Liver (tissue), 9 donors: Measurements from ENCODE around the gene BATF3. TPM values are rescaled to one million over a fixed set of nuclear protein-coding genes. Genes with fewer than 3 reads are reported as not detected.

Experiments used
- DNase-seq: peaks from one replicate; pipeline ENCODE4 v3.0.0-alpha.2; 2017; ENCODE audit warnings: low spot score
- H3K27ac ChIP-seq, 2 donors: one replicate each; pipeline ENCODE4 v1.7.0; 2013; ENCODE audit warnings: inconsistent platforms in 2 of 2, low read length in 2 of 2, control low read depth in 1 of 2, low read depth in 1 of 2, mild to moderate bottlenecking in 1 of 2
- H3K27me3 ChIP-seq, 4 donors: one replicate each; pipeline versions ENCODE4 v1.6.1 to v1.7.0; 2013; ENCODE audit warnings: low read length in 3 of 4, inconsistent platforms in 1 of 4, mild to moderate bottlenecking in 1 of 4, moderate library complexity in 1 of 4; ENCODE audit not compliant: control insufficient read depth in 4 of 4, insufficient read depth in 4 of 4
- H3K36me3 ChIP-seq, 4 donors: one replicate each; pipeline versions ENCODE4 v1.6.1 to v1.7.0; 2013; ENCODE audit warnings: low read length in 3 of 4, mild to moderate bottlenecking in 3 of 4, low read depth in 1 of 4, moderate library complexity in 1 of 4; ENCODE audit not compliant: control insufficient read depth in 4 of 4, insufficient read depth in 3 of 4
- H3K4me1 ChIP-seq, 4 donors: one replicate each; pipeline versions ENCODE4 v1.6.1 to v1.7.0; 2013; ENCODE audit warnings: low read length in 3 of 4, mild to moderate bottlenecking in 3 of 4, moderate library complexity in 1 of 4; ENCODE audit not compliant: control insufficient read depth in 4 of 4, insufficient read depth in 4 of 4
- H3K4me3 ChIP-seq, 3 donors: one replicate each; pipeline versions ENCODE4 v1.6.1 to v1.7.0; 2013; ENCODE audit warnings: low read length in 3 of 3, control low read depth in 1 of 3, low read depth in 1 of 3, mild to moderate bottlenecking in 1 of 3
- H3K9ac ChIP-seq, 2 donors: one replicate each; pipeline ENCODE4 v1.7.0; 2013; ENCODE audit warnings: low read length in 2 of 2, mild to moderate bottlenecking in 2 of 2, moderate library complexity in 2 of 2, control low read depth in 1 of 2, low read depth in 1 of 2
- H3K9me3 ChIP-seq, 4 donors: one replicate each; pipeline versions ENCODE4 v1.6.1 to v1.7.0; 2013; ENCODE audit warnings: low read length in 3 of 4; ENCODE audit not compliant: control insufficient read depth in 4 of 4
- EGR1 ChIP-seq, 2 donors: IDR thresholded peaks; 2 replicates each; pipeline ENCODE4 v1.6.1; 2016 to 2018; ENCODE audit warnings: antibody characterized with exemption in 2 of 2, low read depth in 2 of 2
- FOXA2 ChIP-seq: IDR thresholded peaks from 2 replicates; pipeline ENCODE4 v1.6.1; 2016; ENCODE audit warnings: antibody characterized with exemption
- GABPA ChIP-seq, 2 donors: IDR thresholded peaks in 1 of 2; conservative IDR thresholded peaks in 1 of 2; 2 replicates each; pipeline ENCODE4 v1.6.1; 2016; ENCODE audit warnings: antibody characterized with exemption in 2 of 2, mild to moderate bottlenecking in 1 of 2, moderate library complexity in 1 of 2
- HNF4A ChIP-seq, 2 donors: conservative IDR thresholded peaks; 2 replicates each; pipeline ENCODE4 v1.6.1; 2016; ENCODE audit warnings: antibody characterized with exemption in 2 of 2, mild to moderate bottlenecking in 2 of 2
- HNF4G ChIP-seq: IDR thresholded peaks from 2 replicates; pipeline ENCODE4 v1.6.1; 2016; ENCODE audit warnings: antibody characterized with exemption
- JUND ChIP-seq, 2 donors: IDR thresholded peaks; 2 replicates each; pipeline ENCODE4 v1.6.1; 2016; ENCODE audit warnings: antibody characterized with exemption in 2 of 2
- NR2F2 ChIP-seq: IDR thresholded peaks from 2 replicates; pipeline ENCODE4 v1.6.1; 2016; ENCODE audit warnings: antibody characterized with exemption
- RAD21 ChIP-seq, 2 donors: IDR thresholded peaks; 2 replicates each; pipeline ENCODE4 v1.6.1; 2016; ENCODE audit warnings: antibody characterized with exemption in 2 of 2, mild to moderate bottlenecking in 2 of 2
- SP1 ChIP-seq: IDR thresholded peaks from 2 replicates; pipeline ENCODE4 v1.6.1; 2018; ENCODE audit warnings: antibody characterized with exemption, mild to moderate bottlenecking
- TAF1 ChIP-seq: conservative IDR thresholded peaks from 2 replicates; pipeline ENCODE4 v1.6.1; 2016; ENCODE audit warnings: antibody characterized with exemption, mild to moderate bottlenecking
- YY1 ChIP-seq: IDR thresholded peaks from 2 replicates; pipeline ENCODE4 v1.6.1; 2016; ENCODE audit warnings: antibody characterized with exemption, mild to moderate bottlenecking
- WGBS: extraction: QIAGEN DNeasy Blood & Tissue Kit; methylation state at CpG from one replicate; pipeline ENCODE4 v1.1.7; 2013; 5-methylcytosine and 5-hydroxymethylcytosine counted together
- polyA plus RNA-seq, 2 donors: library from polyadenylated mRNA; stranded (reverse) in 1 of 2; unstranded in 1 of 2; fragments of 200-250 nt in 1 of 2; fragments of >200 nt in 1 of 2; fragmentation: Nextera tagmentation in 1 of 2; extraction: Ambion mirVana in 1 of 2; gene quantifications; one replicate each; pipeline versions ENCODE4 v1.2.1 to v1.2.3, GENCODE V29; 2013 to 2015
- total RNA-seq, 2 donors: library from RNA; depleted of rRNA; stranded (reverse); fragments of >200 nt; gene quantifications; one replicate each; pipeline ENCODE4 v1.2.3, GENCODE V29; 2014
- TF ChIP-seq, protein P1 (sequence below): IDR thresholded peaks from 2 replicates; pipeline ENCODE4 v1.6.1; 2016; ENCODE audit warnings: antibody characterized with exemption
- TF ChIP-seq, protein P2 (sequence below): fragments of 150-350 bp; IDR thresholded peaks from 2 replicates; pipeline ENCODE4 v1.5.1; 2017; ENCODE audit warnings: improper control_type of control experiment, low read depth, low read length; ENCODE audit not compliant: missing input control
- TF ChIP-seq, protein P3 (sequence below): IDR thresholded peaks from 2 replicates; pipeline ENCODE4 v1.6.1; 2016; ENCODE audit warnings: antibody characterized with exemption
- donor health status: healthy.
- donor health status: healthy.
- donor health status: healthy.
- donor health status: healthy.
- donor health status: healthy.

Gene BATF3
- total and polyA plus RNA-seq, 4 donors: 0.65 to 1.0 (median 0.91) TPM

DNA sequence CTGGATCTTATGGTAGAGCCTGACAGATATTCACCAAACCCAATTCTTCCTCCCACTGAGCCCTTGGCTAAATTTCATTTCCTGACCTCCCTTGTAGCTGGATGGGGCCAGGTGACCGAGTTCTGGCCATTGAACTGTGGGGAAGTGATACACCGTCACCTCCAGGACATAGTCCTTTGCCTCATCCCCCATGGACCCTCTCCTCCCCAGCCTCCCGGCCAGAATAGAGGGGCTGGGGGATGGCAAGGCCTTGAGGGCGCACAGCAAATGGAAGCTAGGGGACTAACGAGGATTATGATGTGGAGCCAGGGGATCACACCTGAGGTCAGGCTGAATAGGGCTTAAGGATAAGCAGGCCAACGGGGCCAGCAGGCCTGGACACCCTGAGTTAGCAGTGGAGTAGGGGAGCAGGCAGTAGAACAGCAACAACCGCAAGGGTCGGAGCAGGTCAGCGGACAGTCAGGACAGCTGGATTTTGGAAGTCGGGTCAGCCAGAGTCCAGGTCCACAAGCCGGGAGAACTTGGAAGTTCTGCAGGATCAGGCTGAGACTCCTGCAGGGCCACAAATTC lies 15.0 kb downstream of the BATF3 start:
- WGBS: 95% methylated on average over 11 of the region's 11 CpGs
- Histone ChIP-seq H3K36me3 (no peaks in the 10 kb centered on the region), H3K27me3 (no peaks in the 10 kb centered on the region), H3K9ac (no peak overlapping the region), H3K4me1 (peaks cover 0 to 3% (median 0%) of the 10 kb centered on the region in 4 donors), H3K4me3 (no peak overlapping the region), H3K27ac (no peak overlapping the region), H3K9me3 (no peaks in the 10 kb centered on the region)
- TF ChIP-seq RAD21 (IDR thresholded peaks at IDR 0.05): no peak
- TF ChIP-seq, protein P1, sequence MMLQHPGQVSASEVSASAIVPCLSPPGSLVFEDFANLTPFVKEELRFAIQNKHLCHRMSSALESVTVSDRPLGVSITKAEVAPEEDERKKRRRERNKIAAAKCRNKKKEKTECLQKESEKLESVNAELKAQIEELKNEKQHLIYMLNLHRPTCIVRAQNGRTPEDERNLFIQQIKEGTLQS: no peak
- TF ChIP-seq NR2F2: no peak
- TF ChIP-seq JUND (IDR thresholded peaks at IDR 0.05): no peak
- DNase-seq: no peak

DNA sequence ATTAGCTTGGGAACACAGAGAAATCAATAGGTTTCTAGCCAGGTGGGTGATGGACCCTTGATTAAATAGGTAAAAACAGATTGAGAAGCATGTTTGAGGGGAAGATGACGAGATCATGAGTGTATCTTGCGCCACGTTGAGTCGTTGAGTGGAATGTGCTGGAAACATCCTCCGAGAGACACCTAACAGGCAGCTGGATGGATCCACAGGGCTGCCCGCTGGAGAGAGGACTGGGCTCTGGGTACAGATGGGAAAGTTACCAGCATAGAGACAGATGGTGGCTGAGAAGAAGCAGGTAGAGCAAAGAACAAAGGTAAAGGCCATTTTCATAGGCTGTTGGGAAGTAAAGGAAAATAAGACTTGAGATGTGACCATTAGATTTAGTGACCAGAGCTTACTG lies 15.6 kb downstream of the BATF3 start:
- Histone ChIP-seq H3K27ac (no peak overlapping the region), H3K9ac (no peak overlapping the region), H3K4me3 (no peak overlapping the region), H3K27me3 (no peaks in the 10 kb centered on the region), H3K4me1 (peaks cover 0 to 3% (median 0%) of the 10 kb centered on the region in 4 donors), H3K36me3 (no peaks in the 10 kb centered on the region), H3K9me3 (no peaks in the 10 kb centered on the region)
- TF ChIP-seq, protein P1: no peak
- no peak for TF ChIP-seq RAD21 (IDR thresholded peaks at IDR 0.05)
- TF ChIP-seq, protein P2, sequence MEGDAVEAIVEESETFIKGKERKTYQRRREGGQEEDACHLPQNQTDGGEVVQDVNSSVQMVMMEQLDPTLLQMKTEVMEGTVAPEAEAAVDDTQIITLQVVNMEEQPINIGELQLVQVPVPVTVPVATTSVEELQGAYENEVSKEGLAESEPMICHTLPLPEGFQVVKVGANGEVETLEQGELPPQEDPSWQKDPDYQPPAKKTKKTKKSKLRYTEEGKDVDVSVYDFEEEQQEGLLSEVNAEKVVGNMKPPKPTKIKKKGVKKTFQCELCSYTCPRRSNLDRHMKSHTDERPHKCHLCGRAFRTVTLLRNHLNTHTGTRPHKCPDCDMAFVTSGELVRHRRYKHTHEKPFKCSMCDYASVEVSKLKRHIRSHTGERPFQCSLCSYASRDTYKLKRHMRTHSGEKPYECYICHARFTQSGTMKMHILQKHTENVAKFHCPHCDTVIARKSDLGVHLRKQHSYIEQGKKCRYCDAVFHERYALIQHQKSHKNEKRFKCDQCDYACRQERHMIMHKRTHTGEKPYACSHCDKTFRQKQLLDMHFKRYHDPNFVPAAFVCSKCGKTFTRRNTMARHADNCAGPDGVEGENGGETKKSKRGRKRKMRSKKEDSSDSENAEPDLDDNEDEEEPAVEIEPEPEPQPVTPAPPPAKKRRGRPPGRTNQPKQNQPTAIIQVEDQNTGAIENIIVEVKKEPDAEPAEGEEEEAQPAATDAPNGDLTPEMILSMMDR: no peak
- TF ChIP-seq, protein P3, sequence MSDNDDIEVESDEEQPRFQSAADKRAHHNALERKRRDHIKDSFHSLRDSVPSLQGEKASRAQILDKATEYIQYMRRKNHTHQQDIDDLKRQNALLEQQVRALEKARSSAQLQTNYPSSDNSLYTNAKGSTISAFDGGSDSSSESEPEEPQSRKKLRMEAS: no peak
- TF ChIP-seq TAF1: no peak
- TF ChIP-seq EGR1 (IDR thresholded peaks at IDR 0.05; ENCODE audit: low read depth in 2 of 2): no peak
- TF ChIP-seq SP1: no peak
- TF ChIP-seq FOXA2: no peak
- TF ChIP-seq YY1: no peak
- no peak for TF ChIP-seq HNF4A (conservative IDR thresholded peaks at IDR 0.05)
- no peak for TF ChIP-seq HNF4G
- no peak for TF ChIP-seq GABPA (IDR thresholded peaks at IDR 0.05 in 1 of 2, conservative IDR thresholded peaks at IDR 0.05 in 1 of 2)
- 90% methylated on average over 6 of the region's 6 CpGs for WGBS
- DNase-seq: no peak

DNA sequence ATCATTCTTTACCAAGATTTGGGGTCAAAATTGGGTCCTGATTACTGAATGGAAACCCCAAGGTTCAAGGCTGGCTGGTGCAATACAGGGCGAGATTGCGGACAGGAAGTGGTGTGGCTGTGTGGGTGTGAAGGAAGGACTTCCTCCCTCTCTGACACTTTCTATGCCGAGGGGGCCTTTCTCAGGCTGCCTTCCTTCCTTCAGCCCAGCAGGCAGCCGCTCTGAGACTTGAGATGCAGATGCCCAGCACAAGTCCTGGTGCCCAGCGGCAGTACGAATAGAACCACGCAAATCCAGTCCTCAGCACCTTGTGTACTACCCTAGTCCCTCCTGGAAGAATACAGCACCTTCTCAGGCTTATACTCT lies 16.3 kb downstream of the BATF3 start:
- peaks cover 0 to 3% (median 0%) of the 10 kb centered on the region in 4 donors for H3K4me1 ChIP-seq
- H3K9ac ChIP-seq: no peak overlapping the region
- TF ChIP-seq, protein P2: no peak
- no peak for TF ChIP-seq EGR1 (IDR thresholded peaks at IDR 0.05; ENCODE audit: low read depth in 2 of 2)
- no peak for TF ChIP-seq YY1
- H3K4me3 ChIP-seq: no peak overlapping the region
- no peak overlapping the region for H3K27ac ChIP-seq
- H3K27me3 ChIP-seq: no peaks in the 10 kb centered on the region
- H3K36me3 ChIP-seq: no peaks in the 10 kb centered on the region
- DNase-seq: no peak
- no peaks in the 10 kb centered on the region for H3K9me3 ChIP-seq
- 63% methylated on average over 7 of the region's 7 CpGs for WGBS
